ENCODE results near the gene ITPR2. TPM values are rescaled to one million over a fixed set of nuclear protein-coding genes. Genes with fewer than 3 reads are reported as not detected.

The ITPR2 gene
- polyA plus RNA-seq, 1 of the 3 experiments (the other 2 are of a cell fraction), result 2.3 TPM

GRCh38 chr12:26572137-26572536 lies 260.9 kb downstream of the ITPR2 start:
- no peak for DNase-seq
- Histone ChIP-seq H3K9me3 (no peaks in the 10 kb centered on the region), H3K9ac (no peak overlapping the region), H4K20me1 (ENCODE audit: insufficient read depth) (no peaks in the 10 kb centered on the region), H3F3A (replicated peaks; ENCODE audit: insufficient read depth) (peaks cover 4% of the 10 kb centered on the region), H3K36me3 (replicated peaks in 1 of 2; ENCODE audit: control insufficient read depth in 1 of 2, insufficient read depth in 2 of 2, low read length in 1 of 2) (no peaks in the 10 kb centered on the region), H3K4me1 (ENCODE audit: control insufficient read depth in 1 of 2, insufficient read depth in 2 of 2, low read depth in 1 of 2, low read length in 1 of 2) (peaks cover 0 to 2% of the 10 kb centered on the region in 2 experiments; a peak in 2 of 4 replicates), H3K4me2 (no peak overlapping the region), H2AFZ (ENCODE audit: low read depth) (no peak overlapping the region), H3K9me2 (no peaks in the 10 kb centered on the region), H3K4me3 (ENCODE audit: low read depth in 2 of 2, low read length in 1 of 2) (no peak overlapping the region), H3K27me3 (ENCODE audit: insufficient read depth) (no peaks in the 10 kb centered on the region), H3K79me2 (ENCODE audit: insufficient read depth) (no peaks in the 10 kb centered on the region), H3K27ac (ENCODE audit: low read depth in 2 of 2, low read length in 1 of 2) (no peak overlapping the region)
- ChIA-PET CTCF (no interaction called here), POLR2A (no interaction called here)
- 5% methylated on average over 1 of the region's 1 CpG for WGBS (ENCODE audit: low lambda C conversion rate)
- TF ChIP-seq GABPA (IDR thresholded peaks at IDR 0.05; ENCODE audit: low read depth) (no peak), EZH2phosphoT487 (IDR thresholded peaks at IDR 0.05; ENCODE audit: borderline replicate concordance, low read depth) (no peak), ELF1 (IDR thresholded peaks at IDR 0.05) (no peak), POLR2AphosphoS5 (IDR thresholded peaks at IDR 0.05; ENCODE audit: low read depth, low read length) (no peak), GATA2 (CRISPR knock-in tag; IDR thresholded peaks at IDR 0.05) (no peak), FOXJ3 (CRISPR knock-in tag; IDR thresholded peaks at IDR 0.05) (no peak), CTCF (IDR thresholded peaks at IDR 0.05) (no peak), TCF12 (IDR thresholded peaks at IDR 0.05) (no peak)

GRCh38 chr12:26571560-26571959 lies 261.4 kb downstream of the ITPR2 start:
- ChIA-PET POLR2A (no interaction called here), CTCF (interaction anchor here (0.6 to 0.8 kb wide), 2 partner anchors 14 to 55 kb away, joined by 3 read pairs; no protein-coding TSS in a partner anchor)
- Histone ChIP-seq H3K4me1 (ENCODE audit: control insufficient read depth in 1 of 2, insufficient read depth in 2 of 2, low read depth in 1 of 2, low read length in 1 of 2) (peaks cover 0 to 2% of the 10 kb centered on the region in 2 experiments; a peak in 2 of 4 replicates), H3K27ac (ENCODE audit: low read depth in 2 of 2, low read length in 1 of 2) (no peak overlapping the region), H3K9me2 (no peaks in the 10 kb centered on the region), H3K27me3 (ENCODE audit: insufficient read depth) (no peaks in the 10 kb centered on the region), H2AFZ (ENCODE audit: low read depth) (no peak overlapping the region), H3K4me2 (no peak overlapping the region), H3K79me2 (ENCODE audit: insufficient read depth) (no peaks in the 10 kb centered on the region), H4K20me1 (ENCODE audit: insufficient read depth) (no peaks in the 10 kb centered on the region), H3K9me3 (no peaks in the 10 kb centered on the region), H3K36me3 (replicated peaks in 1 of 2; ENCODE audit: control insufficient read depth in 1 of 2, insufficient read depth in 2 of 2, low read length in 1 of 2) (no peaks in the 10 kb centered on the region), H3K9ac (no peak overlapping the region), H3F3A (replicated peaks; ENCODE audit: insufficient read depth) (peaks cover 4% of the 10 kb centered on the region), H3K4me3 (ENCODE audit: low read depth in 2 of 2, low read length in 1 of 2) (no peak overlapping the region)
- 87% methylated on average over 3 of the region's 3 CpGs for WGBS (ENCODE audit: low lambda C conversion rate)
- no peak for TF ChIP-seq EZH2phosphoT487 (IDR thresholded peaks at IDR 0.05; ENCODE audit: borderline replicate concordance, low read depth)
- TF ChIP-seq MEF2A (IDR thresholded peaks at IDR 0.05; ENCODE audit: borderline replicate concordance, low read depth), result no peak
- no peak for TF ChIP-seq TAF1 (IDR thresholded peaks at IDR 0.05; ENCODE audit: borderline replicate concordance, low read depth, low read length)
- no peak for TF ChIP-seq MXI1 (IDR thresholded peaks at IDR 0.05; ENCODE audit: low read depth, low read length)
- no peak for TF ChIP-seq PBX3 (IDR thresholded peaks at IDR 0.05)
- TF ChIP-seq RXRA (IDR thresholded peaks at IDR 0.05; ENCODE audit: borderline replicate concordance, low read depth), result no peak
- TF ChIP-seq, protein P1, sequence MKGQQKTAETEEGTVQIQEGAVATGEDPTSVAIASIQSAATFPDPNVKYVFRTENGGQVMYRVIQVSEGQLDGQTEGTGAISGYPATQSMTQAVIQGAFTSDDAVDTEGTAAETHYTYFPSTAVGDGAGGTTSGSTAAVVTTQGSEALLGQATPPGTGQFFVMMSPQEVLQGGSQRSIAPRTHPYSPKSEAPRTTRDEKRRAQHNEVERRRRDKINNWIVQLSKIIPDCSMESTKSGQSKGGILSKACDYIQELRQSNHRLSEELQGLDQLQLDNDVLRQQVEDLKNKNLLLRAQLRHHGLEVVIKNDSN (IDR thresholded peaks at IDR 0.05; ENCODE audit: borderline replicate concordance, low read depth), result no peak
- TF ChIP-seq CTCF (IDR thresholded peaks at IDR 0.05), result no peak
- no peak for TF ChIP-seq SMC3 (IDR thresholded peaks at IDR 0.05; ENCODE audit: low read depth, low read length)
- TF ChIP-seq YY1 (IDR thresholded peaks at IDR 0.05; ENCODE audit: low read depth), result no peak
- TF ChIP-seq POLR2AphosphoS5 (IDR thresholded peaks at IDR 0.05; ENCODE audit: low read depth, low read length), result no peak
- no peak for DNase-seq
